Thoracic aorta endothelial cell (primary cell): ENCODE data around the gene ZNF678. TPM values are rescaled to one million over a fixed set of nuclear protein-coding genes. Genes with fewer than 3 reads are reported as not detected.

Experiments
- small RNA-seq: library from RNA; depleted of rRNA; stranded (forward); fragments of <200 nt; gene quantifications from one replicate; pipeline ENCODE3, GENCODE V24; 2012
- total RNA-seq: library from RNA; depleted of rRNA; stranded (reverse); fragments of >200 nt; gene quantifications from 2 replicates; pipeline ENCODE4 v1.2.3, GENCODE V29; 2012

ZNF678 gene
- 15.6 and 15.7 TPM in 2 replicates for total RNA-seq

GRCh38 chr1:227563324-227564201, at the start of gene ZNF678:
TSS of gene ZNF678 (plus strand) at chr1:227563556. CDS start at chr1:227650992, 87,436 bp downstream.

Small RNA genes within 50 kb of the gene (small RNA-seq; reads per million reads assigned to genes)
- gene RNA5SP77, result 0.84 reads per million, percentile 12 among the genes with 10 or more reads in this experiment

Other genes starting within 250 kb of the ZNF678 start
- 129 and 171 TPM in 2 replicates for gene CDC42BPA, start 245.1 kb upstream of the ZNF678 start, total RNA-seq
- gene JMJD4, start 171.7 kb downstream of the ZNF678 start, total RNA-seq, result 23.0 and 24.5 TPM in 2 replicates
- 33.7 and 36.2 TPM in 2 replicates for gene SNAP47, start 171.9 kb downstream of the ZNF678 start, total RNA-seq